BJ (cell line): ENCODE results near the gene CRYBG2. TPM values are rescaled to one million over a fixed set of nuclear protein-coding genes. Genes with fewer than 3 reads are reported as not detected.
A peak's percentile ranks its signal among the peaks of the same experiment; 100 is the strongest.

Experiments used
- CTCF ChIA-PET: fragments of 350-600 bp; formaldehyde crosslinking; extraction: SDS; loops from one replicate; lab custom pipeline; 2021; ENCODE audit warnings: antibody characterized with exemption, inconsistent platforms; lab: Yijun Ruan, JAX
- POLR2A ChIA-PET: fragments of 300-600 bp; sonication (Branson Sonifier 250); formaldehyde crosslinking; extraction: SDS; loops from one replicate; lab custom pipeline; 2021; ENCODE audit warnings: antibody characterized with exemption; lab: Charles Lee
- DNase-seq: peaks from one replicate; pipeline ENCODE4 v3.0.0-alpha.2; 2011; ENCODE audit warnings: low read depth
- H3K27me3 ChIP-seq: 2 replicates; pipeline ENCODE4 v1.6.0; 2011; ENCODE audit warnings: low read length; ENCODE audit not compliant: control insufficient read depth, insufficient read depth
- H3K36me3 ChIP-seq: 2 replicates; pipeline ENCODE4 v1.5.1; 2011; ENCODE audit warnings: low read length; ENCODE audit not compliant: control insufficient read depth, insufficient read depth
- H3K4me3 ChIP-seq: 2 replicates; pipeline ENCODE4 v1.5.1; 2011; ENCODE audit warnings: low read depth, mild to moderate bottlenecking, control low read depth, low read length
- polyA plus RNA-seq: library from polyadenylated mRNA; depleted of rRNA; stranded (reverse); fragments of >200 nt; gene quantifications from 2 replicates; pipeline ENCODE4 v1.2.3, GENCODE V29; 2011
- TF ChIP-seq, protein P1 (sequence below): IDR thresholded peaks from 2 replicates; pipeline ENCODE4 v1.5.1; 2011; ENCODE audit warnings: low read depth, mild to moderate bottlenecking, control low read depth, inconsistent platforms, low read length, moderate library complexity; ENCODE audit not compliant: insufficient read depth

CRYBG2 gene
- polyA plus RNA-seq, 1 experiment = 0.44 TPM

DNA sequence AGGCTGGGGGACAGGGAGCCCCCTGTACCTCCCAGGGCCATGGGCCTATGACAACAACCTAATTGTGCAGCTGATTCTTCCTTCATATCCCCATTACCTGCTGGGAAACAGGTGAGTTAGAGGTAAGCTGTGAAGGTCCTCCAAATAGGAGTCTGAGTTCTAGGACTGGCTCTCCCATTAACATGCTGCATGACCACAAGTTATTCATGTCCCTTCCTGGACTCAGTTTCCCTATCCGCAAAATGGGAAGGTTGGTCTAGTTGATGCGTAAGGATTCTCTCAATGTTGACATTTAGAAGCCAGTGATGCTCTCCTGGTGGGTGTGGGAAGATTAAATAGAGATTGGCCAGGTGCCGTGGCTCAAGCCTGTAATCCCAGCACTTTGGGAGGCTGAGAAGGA is 14.6 kb upstream of the CRYBG2 start:
- no peak overlapping the region for H3K4me3 ChIP-seq
- CTCF ChIA-PET = interaction anchor here (1.1 kb wide), 1 partner anchor 49 kb away, joined by 3 read pairs; no protein-coding TSS in a partner anchor
- POLR2A ChIA-PET = no interaction called here
- DNase-seq = no peak
- H3K36me3 ChIP-seq = no peaks in the 10 kb centered on the region
- TF ChIP-seq, protein P1, sequence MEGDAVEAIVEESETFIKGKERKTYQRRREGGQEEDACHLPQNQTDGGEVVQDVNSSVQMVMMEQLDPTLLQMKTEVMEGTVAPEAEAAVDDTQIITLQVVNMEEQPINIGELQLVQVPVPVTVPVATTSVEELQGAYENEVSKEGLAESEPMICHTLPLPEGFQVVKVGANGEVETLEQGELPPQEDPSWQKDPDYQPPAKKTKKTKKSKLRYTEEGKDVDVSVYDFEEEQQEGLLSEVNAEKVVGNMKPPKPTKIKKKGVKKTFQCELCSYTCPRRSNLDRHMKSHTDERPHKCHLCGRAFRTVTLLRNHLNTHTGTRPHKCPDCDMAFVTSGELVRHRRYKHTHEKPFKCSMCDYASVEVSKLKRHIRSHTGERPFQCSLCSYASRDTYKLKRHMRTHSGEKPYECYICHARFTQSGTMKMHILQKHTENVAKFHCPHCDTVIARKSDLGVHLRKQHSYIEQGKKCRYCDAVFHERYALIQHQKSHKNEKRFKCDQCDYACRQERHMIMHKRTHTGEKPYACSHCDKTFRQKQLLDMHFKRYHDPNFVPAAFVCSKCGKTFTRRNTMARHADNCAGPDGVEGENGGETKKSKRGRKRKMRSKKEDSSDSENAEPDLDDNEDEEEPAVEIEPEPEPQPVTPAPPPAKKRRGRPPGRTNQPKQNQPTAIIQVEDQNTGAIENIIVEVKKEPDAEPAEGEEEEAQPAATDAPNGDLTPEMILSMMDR = no peak
- peaks cover 4% of the 10 kb centered on the region for H3K27me3 ChIP-seq

DNA sequence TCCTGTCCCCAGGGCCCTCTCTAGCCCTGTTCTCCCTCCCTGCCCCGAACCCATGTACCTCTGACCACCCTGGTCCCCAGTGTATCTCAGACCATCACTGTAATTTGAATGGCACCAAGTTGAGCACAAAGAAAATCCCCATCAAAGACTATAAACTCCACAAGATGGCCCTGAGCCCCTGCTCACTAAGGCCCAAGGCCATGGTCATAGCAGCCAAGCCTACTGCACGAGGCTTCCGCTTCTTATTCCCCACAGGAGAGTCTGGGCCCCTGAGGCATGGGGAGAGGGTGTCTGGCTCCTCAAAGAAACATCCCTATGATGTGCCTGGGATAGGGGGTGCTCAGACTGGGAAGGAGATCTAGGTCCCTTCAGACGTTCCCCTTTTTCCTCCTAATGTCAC is 14.1 kb upstream of the CRYBG2 start:
- no peak for DNase-seq
- H3K27me3 ChIP-seq = peaks cover 4% of the 10 kb centered on the region
- TF ChIP-seq, protein P1 = no peak
- no peaks in the 10 kb centered on the region for H3K36me3 ChIP-seq
- CTCF ChIA-PET = interaction anchor here (1.1 kb wide), 1 partner anchor 49 kb away, joined by 3 read pairs; no protein-coding TSS in a partner anchor
- no peak overlapping the region for H3K4me3 ChIP-seq
- POLR2A ChIA-PET = no interaction called here

DNA sequence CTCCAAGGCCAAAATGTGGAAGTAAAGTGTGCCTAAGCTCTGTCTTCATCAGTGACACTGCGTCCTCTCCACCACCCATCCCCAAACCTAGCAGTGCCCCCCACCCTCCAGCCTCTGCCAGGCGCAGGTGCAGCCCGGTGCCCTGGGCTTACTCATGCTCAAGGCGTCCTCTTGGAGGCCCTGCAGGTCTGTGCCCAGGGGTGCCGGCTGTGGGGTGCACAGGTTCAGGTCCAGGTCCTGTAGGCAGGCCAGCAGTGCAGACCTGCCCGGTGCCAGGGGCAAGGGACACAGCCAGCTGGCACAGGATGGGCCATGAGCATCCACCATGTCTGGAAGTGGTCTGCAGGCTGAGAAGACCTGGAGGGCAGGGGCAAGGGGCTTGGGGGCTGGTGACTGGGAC is 13.5 kb upstream of the CRYBG2 start:
- Histone ChIP-seq H3K27me3 (peaks cover 5% of the 10 kb centered on the region), H3K4me3 (no peak overlapping the region), H3K36me3 (no peaks in the 10 kb centered on the region)
- CTCF ChIA-PET = interaction anchor here (1.1 kb wide), 1 partner anchor 50 kb away, joined by 3 read pairs; no protein-coding TSS in a partner anchor
- POLR2A ChIA-PET = no interaction called here
- TF ChIP-seq, protein P1 = no peak
- no peak for DNase-seq

DNA sequence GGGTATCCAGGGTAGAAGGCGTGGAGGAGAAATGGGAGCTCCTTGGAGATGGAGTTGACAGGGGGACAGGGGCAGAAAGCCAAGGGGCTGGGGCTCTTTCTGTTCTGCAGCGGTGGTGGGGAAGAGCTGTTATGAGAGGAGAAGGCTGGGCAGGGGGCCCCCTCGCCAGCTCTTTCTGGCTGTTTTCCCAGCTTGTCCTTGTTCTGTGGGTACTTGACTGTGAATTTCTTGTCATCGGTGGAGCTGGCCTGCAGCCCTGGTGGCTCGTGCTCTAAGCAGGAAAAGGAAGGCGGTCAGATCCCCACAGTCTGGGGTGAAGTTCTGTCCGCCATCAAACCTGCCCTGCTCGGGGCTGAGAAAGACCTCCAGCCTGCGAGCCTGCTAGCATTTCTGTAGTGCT is 11.0 kb upstream of the CRYBG2 start:
- Histone ChIP-seq H3K36me3 (no peaks in the 10 kb centered on the region), H3K27me3 (peaks cover 21% of the 10 kb centered on the region), H3K4me3 (no peak overlapping the region)
- CTCF ChIA-PET = interaction anchor here (0.5 to 5.3 kb wide), 21 partner anchors 11 to 1153 kb away, joined by 3 to 78 read pairs (median 6); partner anchors contain the start of gene CRYBG2
- no peak for DNase-seq
- POLR2A ChIA-PET = no interaction called here
- TF ChIP-seq, protein P1 = no peak

DNA sequence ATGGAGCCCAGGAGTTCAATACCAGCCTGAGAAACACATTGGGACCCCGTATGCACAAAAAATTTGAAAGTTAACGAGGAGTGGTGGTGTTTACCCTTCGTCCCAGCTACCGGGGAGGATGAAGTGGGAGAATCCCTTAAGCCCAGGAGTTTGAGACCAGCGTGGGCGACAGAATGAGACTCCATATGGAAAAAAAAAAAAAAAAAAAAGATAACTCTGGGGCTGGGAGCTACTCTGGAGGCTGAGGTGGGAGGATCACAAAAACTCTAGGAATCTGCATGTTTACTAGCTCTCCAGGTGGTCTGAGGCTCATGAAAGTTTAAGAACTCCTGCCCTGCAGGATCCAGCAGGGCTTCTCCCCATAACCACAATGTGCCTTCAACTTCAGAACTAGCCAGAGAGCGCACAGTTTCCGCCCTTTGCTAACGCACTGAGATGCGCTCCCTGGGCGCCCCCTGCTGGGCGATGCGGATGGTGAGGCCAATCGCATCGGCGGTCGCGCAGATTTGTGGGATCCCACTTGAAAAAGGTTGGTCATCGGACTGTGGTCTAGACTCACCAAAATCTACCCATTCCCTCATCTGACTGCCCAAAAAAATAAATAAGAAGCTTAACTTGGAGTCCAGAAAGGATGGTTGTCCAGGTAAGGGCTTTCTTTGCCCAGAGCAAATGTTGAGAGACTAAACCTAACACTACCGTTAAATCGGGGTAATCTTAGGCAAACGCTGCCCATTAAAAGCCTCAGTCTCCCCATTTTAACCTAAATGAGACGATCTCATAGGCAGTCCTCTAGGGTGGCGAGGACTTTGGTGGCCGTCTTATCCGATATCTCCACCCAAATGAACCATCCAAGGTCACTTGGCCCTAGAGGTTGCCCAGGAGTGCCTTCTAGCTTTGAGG is 9.9 kb upstream of the CRYBG2 start:
- peaks cover 24% of the 10 kb centered on the region for H3K27me3 ChIP-seq
- POLR2A ChIA-PET = no interaction called here

More for the DNA sequence above, 9.9 kb upstream of the CRYBG2 start:
- TF ChIP-seq, protein P1 = peak; percentile 99
- no peak overlapping the region for H3K4me3 ChIP-seq
- H3K36me3 ChIP-seq = no peaks in the 10 kb centered on the region
- DNase-seq = no peak
- CTCF ChIA-PET = interaction anchor here (0.7 to 5.3 kb wide), 31 partner anchors 9 to 503 kb away, joined by 3 to 78 read pairs (median 4); partner anchors contain the start of genes CRYBG2, DHDDS and ZNF593
